Prostate gland (tissue), 2 donors: ENCODE data around the gene MCCC1. TPM values are rescaled to one million over a fixed set of nuclear protein-coding genes. Genes with fewer than 3 reads are reported as not detected.

Experiments used
- DNase-seq: peaks from one replicate; pipeline ENCODE4 v3.0.0-alpha.2; 2019; ENCODE audit warnings: low spot score
- H3K27ac ChIP-seq, 2 donors: fragments of 200-600 bp; sonication (generic); 2 replicates each; pipeline ENCODE4 v1.5.1; 2017 to 2019
- H3K27me3 ChIP-seq: fragments of 200-600 bp; sonication (generic); replicated peaks from 2 replicates; pipeline ENCODE4 v1.5.1; 2019; ENCODE audit not compliant: insufficient read depth
- H3K36me3 ChIP-seq, 2 donors: fragments of 200-600 bp; sonication (generic); 1 replicate in 1 of 2; 2 replicates in 1 of 2; pipeline versions ENCODE4 v1.5.1 to v1.8.1; 2017 to 2019
- H3K4me1 ChIP-seq: fragments of 200-600 bp; sonication (generic); replicated peaks from 2 replicates; pipeline ENCODE4 v1.5.1; 2019
- H3K4me3 ChIP-seq, 2 donors: fragments of 200-600 bp; sonication (generic); 2 replicates each; pipeline ENCODE4 v1.5.1; 2017 to 2019
- H3K9me3 ChIP-seq: fragments of 200-600 bp; sonication (generic); 2 replicates; pipeline ENCODE4 v1.5.1; 2017
- POLR2A ChIP-seq: fragments of 450-650 bp; IDR thresholded peaks from one replicate; pipeline ENCODE4 v1.6.1; 2016; ENCODE audit warnings: antibody characterized with exemption, mild to moderate bottlenecking
- POLR2AphosphoS5 ChIP-seq: sonication (generic); formaldehyde crosslinking; IDR thresholded peaks from one replicate; pipeline ENCODE4 v1.6.1; 2017; ENCODE audit warnings: antibody characterized with exemption
- WGBS: methylation state at CpG from one replicate; pipeline ENCODE4 v1.1.5; 2018; 5-methylcytosine and 5-hydroxymethylcytosine counted together
- intact Hi-C: fragments of 100-400 bp; cut with DNase I; formaldehyde crosslinking; loops from one replicate; pipeline ENCODE4 v1.14.2; 2022
- total RNA-seq, 2 donors: library from RNA; depleted of rRNA; stranded (reverse); fragments of >200 nt; gene quantifications; one replicate each; pipeline ENCODE4 v1.1.0, GENCODE V29; 2016
- TF ChIP-seq, protein P1 (sequence below), 4 experiments: fragments of 200-600 bp in 2 of 4; fragments of 450-650 bp in 2 of 4; sonication (generic) in 2 of 4; IDR thresholded peaks; 1 replicate in 3 of 4; 2 replicates in 1 of 4; pipeline ENCODE4 v1.5.1; 2016 to 2019; ENCODE audit warnings: antibody characterized with exemption in 4 of 4, mild to moderate bottlenecking in 2 of 4, moderate library complexity in 2 of 4

Gene MCCC1
- total RNA-seq, 2 donors from 2014 or later, result 37.5 to 54.6 TPM

DNA sequence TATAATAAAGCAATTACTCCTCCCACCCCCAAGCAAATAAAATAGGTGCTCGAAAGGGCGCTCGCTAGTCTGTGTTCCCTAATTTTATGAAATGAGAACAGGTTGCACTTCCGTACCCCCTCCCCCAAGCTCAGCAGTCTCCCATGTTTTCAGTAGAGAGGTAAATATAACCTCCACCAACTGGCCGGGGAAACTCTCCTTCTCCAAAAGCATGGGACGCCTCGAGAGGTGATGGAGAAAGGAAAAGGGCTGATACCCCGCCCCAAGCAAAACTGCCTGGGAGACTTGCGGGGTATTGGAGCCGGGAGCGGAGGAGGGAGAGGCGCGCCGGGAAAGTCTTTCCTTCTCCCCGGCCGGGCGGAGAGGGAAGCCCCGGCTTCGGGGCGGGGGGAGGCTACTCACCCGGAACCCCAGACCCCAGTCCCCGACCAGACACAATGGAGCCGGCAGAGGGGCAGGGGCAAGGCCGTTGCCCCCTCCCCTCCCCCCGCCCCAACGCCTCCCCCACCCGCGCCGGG is 119.6 kb downstream of the MCCC1 start:
- no peak for TF ChIP-seq POLR2AphosphoS5
- TF ChIP-seq, protein P1, sequence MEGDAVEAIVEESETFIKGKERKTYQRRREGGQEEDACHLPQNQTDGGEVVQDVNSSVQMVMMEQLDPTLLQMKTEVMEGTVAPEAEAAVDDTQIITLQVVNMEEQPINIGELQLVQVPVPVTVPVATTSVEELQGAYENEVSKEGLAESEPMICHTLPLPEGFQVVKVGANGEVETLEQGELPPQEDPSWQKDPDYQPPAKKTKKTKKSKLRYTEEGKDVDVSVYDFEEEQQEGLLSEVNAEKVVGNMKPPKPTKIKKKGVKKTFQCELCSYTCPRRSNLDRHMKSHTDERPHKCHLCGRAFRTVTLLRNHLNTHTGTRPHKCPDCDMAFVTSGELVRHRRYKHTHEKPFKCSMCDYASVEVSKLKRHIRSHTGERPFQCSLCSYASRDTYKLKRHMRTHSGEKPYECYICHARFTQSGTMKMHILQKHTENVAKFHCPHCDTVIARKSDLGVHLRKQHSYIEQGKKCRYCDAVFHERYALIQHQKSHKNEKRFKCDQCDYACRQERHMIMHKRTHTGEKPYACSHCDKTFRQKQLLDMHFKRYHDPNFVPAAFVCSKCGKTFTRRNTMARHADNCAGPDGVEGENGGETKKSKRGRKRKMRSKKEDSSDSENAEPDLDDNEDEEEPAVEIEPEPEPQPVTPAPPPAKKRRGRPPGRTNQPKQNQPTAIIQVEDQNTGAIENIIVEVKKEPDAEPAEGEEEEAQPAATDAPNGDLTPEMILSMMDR (IDR thresholded peaks at IDR 0.05), result no peak
- no peak for TF ChIP-seq POLR2A
- H3K27me3 ChIP-seq, result no peaks in the 10 kb centered on the region
- H3K4me1 ChIP-seq, result no peaks in the 10 kb centered on the region
- under 1% methylated on average over 23 of the region's 29 CpGs for WGBS
- peak overlapping the region; percentile 93 to 96 for H3K4me3 ChIP-seq
- intact Hi-C loops, result loop anchor here (5.0 to 10.0 kb wide), 2 partner anchors 115 to 182 kb away; partner anchors contain the start of gene MCCC1
- peak overlapping the region; percentile 86 for H3K27ac ChIP-seq
- DNase-seq, result peak; percentile 12
- no peaks in the 10 kb centered on the region for H3K9me3 ChIP-seq
- no peaks in the 10 kb centered on the region for H3K36me3 ChIP-seq

DNA sequence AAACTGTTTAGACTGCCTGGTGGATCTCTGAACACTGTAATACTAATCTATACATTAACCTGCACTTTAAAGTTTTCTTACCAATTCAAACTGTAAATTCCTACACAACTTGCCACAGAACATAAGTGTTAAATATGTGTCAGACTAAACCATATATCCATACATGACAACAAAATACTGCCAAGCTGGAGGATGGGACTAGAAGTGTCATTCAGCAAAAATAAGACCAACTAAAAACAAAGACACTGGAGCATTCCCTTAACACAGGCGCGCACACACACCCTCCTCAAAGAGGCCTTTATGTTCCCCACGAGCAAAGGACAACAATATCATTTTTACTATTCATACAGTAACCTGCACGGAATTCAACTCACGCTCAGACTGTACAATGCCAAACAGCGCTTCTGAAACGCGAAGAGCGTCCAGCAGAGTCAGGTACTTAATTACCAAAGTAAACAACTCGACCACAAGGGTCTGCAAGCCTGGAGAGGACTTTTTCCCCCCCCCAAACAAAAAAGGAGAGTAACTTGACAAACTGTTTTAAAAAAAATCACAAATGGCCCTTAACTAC is 120.1 kb downstream of the MCCC1 start:
- intact Hi-C loops, result loop anchor here (5.0 kb wide), 1 partner anchor 182 kb away; no protein-coding TSS in a partner anchor
- Histone ChIP-seq H3K4me3 (peak overlapping the region; percentile 93 to 96), H3K4me1 (no peaks in the 10 kb centered on the region), H3K36me3 (no peaks in the 10 kb centered on the region), H3K27me3 (no peaks in the 10 kb centered on the region), H3K27ac (peak overlapping the region; percentile 86), H3K9me3 (no peaks in the 10 kb centered on the region)
- 3% methylated on average over 10 of the region's 10 CpGs for WGBS
- TF ChIP-seq POLR2AphosphoS5 (no peak), POLR2A (no peak)
- TF ChIP-seq, protein P1 (IDR thresholded peaks at IDR 0.05), result no peak
- no peak for DNase-seq

DNA sequence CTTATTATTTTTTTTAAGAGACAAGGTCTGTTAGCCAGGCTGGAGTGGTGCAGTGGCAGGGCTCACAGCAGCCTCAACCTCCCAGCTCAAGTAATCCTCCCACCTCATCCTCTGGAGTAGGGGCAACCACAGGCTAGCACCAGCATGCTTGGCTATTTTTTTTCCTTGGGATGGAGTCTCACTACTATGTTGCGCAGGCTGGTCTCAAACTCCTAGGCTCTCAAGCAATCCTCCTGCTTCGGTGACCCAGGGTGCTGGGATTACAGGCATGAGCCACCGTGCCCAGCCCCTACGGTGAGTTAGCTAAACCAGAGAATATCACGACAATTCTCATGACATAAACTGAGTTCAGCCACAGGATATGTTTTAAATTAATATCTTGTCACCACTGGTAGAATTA is 120.9 kb downstream of the MCCC1 start:
- intact Hi-C loops, result loop anchor here (5.0 kb wide), 1 partner anchor 181 kb away; no protein-coding TSS in a partner anchor
- WGBS, result 81% methylated on average over 5 of the region's 5 CpGs
- no peaks in the 10 kb centered on the region for H3K9me3 ChIP-seq
- TF ChIP-seq POLR2A (no peak), POLR2AphosphoS5 (no peak)
- TF ChIP-seq, protein P1 (IDR thresholded peaks at IDR 0.05), result no peak
- no peak overlapping the region for H3K4me3 ChIP-seq
- H3K36me3 ChIP-seq, result no peaks in the 10 kb centered on the region
- H3K4me1 ChIP-seq, result no peaks in the 10 kb centered on the region
- H3K27ac ChIP-seq, result no peak overlapping the region
- no peak for DNase-seq
- H3K27me3 ChIP-seq, result no peaks in the 10 kb centered on the region

DNA sequence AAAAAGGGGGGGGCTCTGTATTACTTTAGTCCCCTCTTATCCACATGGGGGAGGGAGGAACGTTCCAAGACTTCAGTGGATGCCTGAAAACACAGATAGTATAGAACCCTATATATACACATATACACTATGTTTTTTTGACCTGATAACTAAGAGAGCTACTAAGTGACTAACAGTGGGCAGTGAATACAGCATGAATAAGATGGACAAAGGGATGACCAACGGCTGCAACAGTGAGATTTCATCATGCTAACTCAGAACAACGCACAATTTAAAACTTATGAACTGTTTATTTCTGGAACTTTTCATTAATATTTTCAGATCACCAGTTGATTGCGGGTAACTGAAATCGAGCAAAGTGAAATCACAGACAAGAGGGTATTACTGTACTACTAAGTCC is 126.2 kb downstream of the MCCC1 start:
- 94% methylated on average over 5 of the region's 5 CpGs for WGBS
- Histone ChIP-seq H3K9me3 (no peaks in the 10 kb centered on the region), H3K27ac (no peak overlapping the region), H3K36me3 (no peaks in the 10 kb centered on the region), H3K4me1 (no peaks in the 10 kb centered on the region), H3K4me3 (no peak overlapping the region), H3K27me3 (no peaks in the 10 kb centered on the region)
- no peak for DNase-seq
- TF ChIP-seq, protein P1 (IDR thresholded peaks at IDR 0.05), result no peak
- TF ChIP-seq POLR2A, result no peak
- TF ChIP-seq POLR2AphosphoS5, result no peak
- intact Hi-C loops, result no loop called here

DNA sequence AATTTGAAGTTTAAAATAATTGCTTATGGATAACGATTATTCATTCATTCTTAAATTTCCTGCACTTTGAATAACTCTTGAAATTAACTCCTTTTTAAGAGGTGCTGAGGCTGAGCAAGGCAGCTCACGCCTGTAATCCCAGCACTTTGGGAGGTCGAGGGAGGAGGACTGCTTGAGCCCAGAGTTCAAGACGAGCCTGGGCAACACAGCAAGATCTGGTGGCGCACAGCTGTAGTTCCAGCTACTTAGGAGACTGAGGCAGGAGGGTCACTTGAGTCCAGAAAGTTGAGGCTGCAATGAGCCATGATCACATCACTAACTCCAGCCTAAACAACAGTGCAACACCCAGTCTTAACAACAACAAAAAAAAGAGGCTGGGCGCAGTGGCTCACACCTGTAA is 126.9 kb downstream of the MCCC1 start:
- no peak overlapping the region for H3K27ac ChIP-seq
- H3K27me3 ChIP-seq, result no peaks in the 10 kb centered on the region
- H3K4me1 ChIP-seq, result no peaks in the 10 kb centered on the region
- TF ChIP-seq POLR2A (no peak), POLR2AphosphoS5 (no peak)
- TF ChIP-seq, protein P1 (IDR thresholded peaks at IDR 0.05), result no peak
- no peak for DNase-seq
- no peaks in the 10 kb centered on the region for H3K36me3 ChIP-seq
- H3K9me3 ChIP-seq, result no peaks in the 10 kb centered on the region
- intact Hi-C loops, result no loop called here
- H3K4me3 ChIP-seq, result no peak overlapping the region
- WGBS, result 93% methylated on average over 6 of the region's 6 CpGs
